GM12865 (cell line): ENCODE results near the gene CARMIL1.

Source experiments
- DNase-seq: peaks from one replicate; pipeline ENCODE4 v3.0.0; 2010; ENCODE audit warnings: low read depth
- H3K4me3 ChIP-seq: 2 replicates; pipeline ENCODE4 v1.5.1; 2011; ENCODE audit warnings: mild to moderate bottlenecking, low read depth, low read length, control low read depth
- TF ChIP-seq, protein P1 (sequence below): IDR thresholded peaks from 2 replicates; pipeline ENCODE4 v1.5.1; 2011; ENCODE audit warnings: low read length, control low read depth, low read depth, inconsistent platforms; ENCODE audit not compliant: insufficient read depth; ENCODE audit errors: missing control alignments

Gene CARMIL1

DNA sequence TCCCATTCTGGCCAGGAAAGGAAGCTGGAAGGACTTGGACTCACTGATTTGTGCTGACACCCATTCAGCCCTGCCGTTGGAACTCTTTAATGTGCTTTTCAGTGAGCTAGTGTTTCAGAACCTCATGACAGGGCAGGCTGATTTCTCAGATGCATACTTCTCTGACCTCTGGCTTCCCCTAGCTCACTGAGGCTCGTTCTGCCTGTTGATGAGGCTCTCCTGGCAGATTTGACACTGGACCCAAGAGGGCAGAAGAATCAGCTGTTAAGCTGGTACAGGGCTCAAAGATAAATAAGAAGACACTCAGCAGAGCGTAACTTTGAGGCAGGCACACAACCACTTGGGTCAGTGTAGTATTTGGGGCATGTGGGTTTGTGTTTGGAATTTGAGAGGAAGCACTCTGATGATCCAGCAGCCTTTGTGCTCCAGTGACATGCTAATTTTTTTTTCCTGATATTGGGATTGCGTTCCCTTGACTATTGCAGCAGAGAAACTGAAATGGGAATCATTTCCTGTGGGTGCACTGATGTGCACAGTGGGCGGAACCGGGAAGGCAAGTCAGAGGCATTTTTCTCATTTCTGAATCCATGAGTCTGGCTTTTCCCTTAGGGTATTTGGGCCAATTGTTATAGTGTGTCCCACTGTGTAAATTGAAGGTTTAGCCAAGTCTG lies 80.2 kb downstream of the CARMIL1 start:
- no peak overlapping the region for H3K4me3 ChIP-seq
- DNase-seq = no peak
- TF ChIP-seq, protein P1, sequence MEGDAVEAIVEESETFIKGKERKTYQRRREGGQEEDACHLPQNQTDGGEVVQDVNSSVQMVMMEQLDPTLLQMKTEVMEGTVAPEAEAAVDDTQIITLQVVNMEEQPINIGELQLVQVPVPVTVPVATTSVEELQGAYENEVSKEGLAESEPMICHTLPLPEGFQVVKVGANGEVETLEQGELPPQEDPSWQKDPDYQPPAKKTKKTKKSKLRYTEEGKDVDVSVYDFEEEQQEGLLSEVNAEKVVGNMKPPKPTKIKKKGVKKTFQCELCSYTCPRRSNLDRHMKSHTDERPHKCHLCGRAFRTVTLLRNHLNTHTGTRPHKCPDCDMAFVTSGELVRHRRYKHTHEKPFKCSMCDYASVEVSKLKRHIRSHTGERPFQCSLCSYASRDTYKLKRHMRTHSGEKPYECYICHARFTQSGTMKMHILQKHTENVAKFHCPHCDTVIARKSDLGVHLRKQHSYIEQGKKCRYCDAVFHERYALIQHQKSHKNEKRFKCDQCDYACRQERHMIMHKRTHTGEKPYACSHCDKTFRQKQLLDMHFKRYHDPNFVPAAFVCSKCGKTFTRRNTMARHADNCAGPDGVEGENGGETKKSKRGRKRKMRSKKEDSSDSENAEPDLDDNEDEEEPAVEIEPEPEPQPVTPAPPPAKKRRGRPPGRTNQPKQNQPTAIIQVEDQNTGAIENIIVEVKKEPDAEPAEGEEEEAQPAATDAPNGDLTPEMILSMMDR = no peak

DNA sequence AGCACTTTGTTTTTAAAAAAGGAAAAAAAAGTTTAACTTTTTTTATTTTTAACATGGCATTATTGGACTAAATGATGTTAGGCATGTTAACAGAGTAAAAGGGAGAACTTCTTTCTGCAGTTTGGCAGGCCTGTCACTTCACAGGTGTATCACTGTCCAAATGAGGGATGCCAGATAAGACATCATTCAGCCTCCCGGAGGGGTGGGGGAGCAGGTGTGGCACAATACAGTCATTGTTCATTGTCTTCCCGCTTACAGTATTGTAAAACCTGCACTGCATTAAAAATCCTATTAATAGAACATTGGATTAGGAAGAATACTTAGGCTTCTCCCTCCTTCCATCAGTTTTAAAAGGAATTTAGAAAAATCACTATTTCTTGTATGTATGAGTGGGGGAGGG lies 80.7 kb downstream of the CARMIL1 start:
- DNase-seq = no peak
- no peak overlapping the region for H3K4me3 ChIP-seq
- TF ChIP-seq, protein P1 = no peak

DNA sequence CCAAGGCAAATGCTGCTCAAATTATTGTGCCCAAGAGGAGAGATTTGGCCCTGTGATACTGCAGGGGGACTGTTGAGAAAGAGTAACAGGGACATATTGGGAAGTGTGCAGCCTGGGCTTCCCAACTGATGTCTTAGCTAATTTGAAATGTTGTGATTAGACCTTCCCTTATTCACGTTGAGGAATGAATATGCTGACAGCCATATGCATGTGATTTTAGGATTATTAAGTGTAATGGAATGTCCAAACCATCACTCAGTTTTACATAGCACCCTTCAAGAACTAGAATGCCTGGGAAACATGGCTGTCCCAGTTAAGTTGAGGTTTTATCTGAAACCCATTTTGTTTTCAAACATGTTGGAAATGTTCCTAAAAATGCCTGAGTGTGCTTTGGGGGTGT lies 81.4 kb downstream of the CARMIL1 start:
- TF ChIP-seq, protein P1 = no peak
- H3K4me3 ChIP-seq = no peak overlapping the region
- no peak for DNase-seq

DNA sequence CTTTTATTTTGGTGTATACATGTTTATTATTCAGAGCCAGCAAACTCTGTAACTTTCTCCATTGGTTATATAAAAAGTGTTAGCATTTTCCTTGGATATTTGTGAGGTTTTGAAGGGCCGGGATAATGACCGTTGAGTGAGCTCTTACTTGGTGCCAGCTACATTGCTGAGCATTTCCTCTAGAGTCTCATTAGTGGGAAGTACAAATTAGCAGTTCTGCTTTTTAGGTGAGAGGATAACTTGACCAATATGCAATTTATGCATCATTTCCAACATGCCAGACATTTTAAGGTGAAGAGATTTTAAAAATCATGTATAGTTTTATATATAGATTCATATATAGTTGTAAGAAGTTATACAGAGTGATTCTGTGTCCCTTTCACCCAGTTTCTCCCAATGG lies 84.3 kb downstream of the CARMIL1 start:
- TF ChIP-seq, protein P1 = no peak
- no peak overlapping the region for H3K4me3 ChIP-seq
- DNase-seq = no peak

DNA sequence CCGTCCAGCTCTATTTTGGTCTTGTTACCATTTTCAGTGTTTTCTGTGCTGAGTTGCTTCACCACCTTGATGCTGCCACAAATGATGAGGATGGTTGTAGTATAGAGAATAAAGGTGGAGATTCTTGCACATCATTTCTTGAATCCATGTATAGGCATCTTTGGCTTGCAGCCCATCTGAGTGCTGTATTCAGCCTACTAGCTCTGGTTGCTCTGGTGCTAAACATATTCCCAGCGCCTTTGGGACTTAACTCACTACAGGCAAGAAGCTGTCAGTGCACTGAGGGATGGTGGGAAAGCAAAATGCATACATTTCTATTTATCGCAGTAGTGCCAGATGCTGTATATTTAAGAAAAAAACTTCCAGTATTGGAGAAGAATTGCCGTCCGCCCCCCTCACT lies 86.0 kb downstream of the CARMIL1 start:
- TF ChIP-seq, protein P1 = no peak
- H3K4me3 ChIP-seq = no peak overlapping the region
- DNase-seq = no peak

DNA sequence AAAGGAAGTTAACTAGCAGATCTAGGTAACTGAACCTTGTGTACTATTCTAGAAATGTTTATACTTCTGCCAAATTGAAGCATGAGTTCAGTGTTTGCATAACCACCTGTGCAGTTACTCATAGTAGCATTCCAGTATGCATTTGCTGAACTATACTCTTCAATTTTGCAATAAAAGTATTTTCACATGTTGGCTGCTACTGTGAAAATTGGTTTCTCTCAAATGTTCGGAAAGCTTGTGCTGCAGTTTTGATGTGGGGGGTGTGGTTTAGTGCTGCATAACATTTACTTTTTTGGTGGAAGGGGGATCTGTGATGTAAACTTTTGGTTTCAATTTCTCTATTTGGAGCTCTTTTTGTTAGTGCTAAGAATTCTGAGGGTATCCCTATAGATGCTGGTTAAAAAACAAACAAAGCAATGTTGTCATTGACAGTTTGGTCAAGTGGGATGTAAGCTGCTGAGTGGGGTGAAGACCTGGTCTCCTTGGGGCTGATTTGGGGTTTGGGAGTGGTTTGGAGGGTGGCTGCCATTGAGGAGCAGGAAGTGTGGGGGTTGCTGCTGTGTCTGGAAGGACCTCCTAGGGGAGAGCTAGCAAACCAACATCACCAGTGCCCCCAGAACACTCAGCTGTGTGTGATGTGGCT lies 87.8 kb downstream of the CARMIL1 start:
- DNase-seq = peak; percentile 68
- TF ChIP-seq, protein P1 = no peak
- H3K4me3 ChIP-seq = peak overlapping the region; percentile 41
